GM18511 (cell line): ENCODE measurements around the gene AGFG2.

Experiments used
- ATAC-seq: cut with Tn5 transposase; IDR thresholded peaks from one replicate; pipeline ENCODE4 v1.9.1; 2021; ENCODE audit warnings: mild to moderate bottlenecking, moderate library complexity; ENCODE audit not compliant: unreplicated experiment

The AGFG2 gene

DNA sequence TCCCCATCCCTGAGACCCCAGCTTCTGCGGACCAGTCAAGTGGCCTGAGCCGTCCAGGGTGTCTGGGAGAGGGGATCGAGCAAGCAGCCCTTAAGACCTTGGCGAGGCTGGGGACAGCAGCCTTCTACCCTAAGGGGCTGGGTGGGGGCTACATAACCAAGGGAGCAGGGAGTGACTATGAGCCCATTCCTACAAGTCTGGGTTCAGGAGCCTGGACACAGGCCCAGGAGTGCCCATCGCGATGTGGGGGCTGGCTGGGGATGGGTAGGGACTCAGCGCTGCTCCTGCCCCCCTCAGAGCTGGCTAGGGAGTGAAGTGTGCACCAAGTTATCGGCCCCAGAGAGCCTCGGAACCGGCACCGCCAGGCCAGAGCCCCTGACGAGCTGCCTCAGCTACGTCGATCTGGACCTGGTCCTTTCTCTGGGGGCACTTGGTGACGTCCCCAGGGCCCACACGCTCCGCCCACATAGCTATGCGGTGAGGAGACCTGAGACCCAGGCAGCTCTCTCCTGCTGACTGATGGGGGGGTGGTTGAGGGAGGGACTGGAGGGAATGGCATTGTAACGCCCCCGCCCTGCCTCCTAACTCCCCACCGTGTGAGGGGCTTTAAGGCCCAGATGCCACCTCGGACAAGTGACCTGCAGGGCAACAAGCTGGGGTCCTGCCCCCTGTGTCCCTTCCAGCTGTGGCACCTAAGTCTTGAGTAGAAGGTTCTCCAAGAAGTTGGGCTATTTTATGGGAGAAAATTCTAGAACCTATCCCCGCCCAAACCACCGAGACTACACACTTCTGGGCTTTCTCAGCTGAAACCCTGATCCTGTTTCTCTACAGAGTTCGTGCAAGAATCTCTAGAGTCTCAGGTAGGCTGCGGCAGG is 32.2 kb downstream of the AGFG2 start:
- ATAC-seq: no peak

GRCh38 chr7:100571829-100572116 is 32.8 kb downstream of the AGFG2 start:
- no peak for ATAC-seq

DNA sequence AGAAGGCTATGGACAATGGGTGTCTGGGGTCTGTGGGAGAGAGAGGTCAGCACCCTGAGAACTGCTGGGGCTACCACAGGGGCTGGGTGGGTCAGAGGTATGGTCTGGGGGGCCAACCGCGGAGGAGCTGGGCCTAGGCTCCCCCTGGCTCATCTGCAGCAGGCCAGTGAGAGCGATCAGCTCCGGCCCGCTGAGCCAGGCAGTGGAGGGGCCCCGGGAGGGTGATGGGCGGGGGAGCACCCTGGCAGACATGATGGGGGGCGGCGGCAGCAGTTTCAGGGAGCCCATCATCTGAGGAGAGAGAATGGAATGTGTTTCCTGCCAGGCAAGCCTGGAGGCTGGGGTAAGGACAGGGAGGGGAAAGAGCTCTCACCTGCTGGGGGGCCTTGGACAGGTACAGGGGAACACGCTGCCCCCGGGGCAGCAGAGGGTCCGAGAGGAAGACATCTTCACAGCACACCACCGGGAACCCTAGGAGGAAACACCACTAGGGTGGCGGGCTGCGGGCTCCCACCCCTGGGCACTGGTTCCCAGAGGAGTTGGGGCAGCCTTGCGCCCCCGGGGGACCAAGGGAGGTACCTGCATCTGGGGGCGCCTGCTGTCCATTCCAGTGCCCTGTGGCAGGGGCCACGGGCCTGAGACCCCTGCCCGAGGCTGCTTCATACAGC is 33.4 kb downstream of the AGFG2 start:
- no peak for ATAC-seq

DNA sequence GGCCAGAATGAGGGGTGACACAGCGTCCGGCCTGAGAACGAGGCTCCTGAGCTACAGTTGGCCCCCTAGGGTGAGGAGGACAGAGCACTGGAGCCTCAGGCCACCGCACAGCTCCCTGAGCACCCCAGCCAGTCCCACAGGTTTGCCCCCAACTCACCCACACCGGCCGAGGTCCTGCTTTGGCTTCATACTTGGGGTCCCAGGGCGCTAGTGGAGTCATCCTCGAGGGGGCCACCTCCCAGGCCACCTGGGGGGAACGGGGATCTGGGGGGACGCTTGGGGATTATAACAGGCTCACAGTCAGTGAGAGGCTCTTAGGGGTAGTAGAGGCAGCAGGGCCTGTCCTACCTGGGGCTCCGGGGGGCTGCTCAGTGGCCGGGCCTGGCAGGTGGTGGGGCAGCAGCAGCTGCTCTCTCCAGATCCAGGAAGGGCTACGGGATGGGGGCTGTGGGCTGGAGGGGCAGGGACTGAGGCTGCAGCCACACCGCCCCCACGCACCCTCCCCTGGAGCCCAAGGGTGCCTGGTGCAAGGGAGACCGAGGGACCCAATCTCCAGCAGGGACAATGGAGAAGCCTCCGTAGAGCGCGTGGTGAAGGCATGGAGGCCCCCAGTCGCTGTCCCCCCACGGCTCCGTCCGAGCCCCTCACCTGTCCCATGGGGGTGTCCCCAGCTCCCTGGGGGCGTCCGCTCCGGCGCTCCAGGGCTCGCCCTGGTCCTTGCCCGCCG is 34.1 kb downstream of the AGFG2 start:
- no peak for ATAC-seq

GRCh38 chr7:100573691-100574361 is 34.8 kb downstream of the AGFG2 start, which contains the start of gene SAP25:
Gene SAP25 (minus strand): TSS chr7:100573900. CDS start chr7:100573742, 158 bp downstream.
- no peak for ATAC-seq

DNA sequence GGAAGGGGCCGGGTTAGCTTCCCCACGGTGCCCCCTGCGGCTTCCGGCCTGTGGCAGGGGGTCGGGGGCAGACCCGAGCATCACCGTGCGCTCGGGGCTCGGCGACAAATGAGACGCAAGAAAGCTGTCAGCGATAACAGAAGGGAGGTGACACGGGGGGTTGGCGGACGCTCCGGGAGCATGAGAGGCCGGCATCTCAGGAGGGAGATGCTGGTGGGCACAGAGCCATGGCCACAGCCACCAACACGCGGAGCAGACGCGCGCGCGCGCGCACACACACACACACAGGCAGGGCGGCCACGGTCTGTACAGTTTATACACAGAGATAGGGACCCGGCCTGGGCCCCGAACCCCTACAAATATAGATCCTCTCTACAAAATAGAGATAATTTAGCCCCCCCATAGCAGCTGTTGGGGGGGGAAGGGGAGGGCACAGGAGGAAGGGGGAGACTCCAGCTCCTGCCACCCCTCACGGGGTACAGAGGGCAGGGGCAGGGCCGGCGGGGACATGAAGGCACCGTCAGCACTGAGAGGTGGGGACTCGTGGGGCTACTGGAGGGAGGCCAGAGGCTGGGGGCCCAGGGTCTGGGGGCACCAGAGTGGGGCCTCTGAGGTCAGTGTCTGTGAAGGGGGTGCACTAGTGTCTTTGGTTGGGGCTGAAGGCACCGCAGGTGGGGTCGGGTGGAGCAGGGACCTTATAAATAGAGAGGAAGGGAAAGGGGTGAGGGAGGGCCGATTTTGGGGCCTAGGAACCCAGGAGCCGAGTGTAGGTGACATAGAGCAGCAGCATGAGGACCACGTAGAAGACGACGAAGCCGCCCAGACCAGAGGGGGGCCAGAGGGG is 35.6 kb downstream of the AGFG2 start:
- no peak for ATAC-seq

- no peak for ATAC-seq
These were observed 36.2 kb downstream of the AGFG2 start for GRCh38 chr7:100575206-100575631.

DNA sequence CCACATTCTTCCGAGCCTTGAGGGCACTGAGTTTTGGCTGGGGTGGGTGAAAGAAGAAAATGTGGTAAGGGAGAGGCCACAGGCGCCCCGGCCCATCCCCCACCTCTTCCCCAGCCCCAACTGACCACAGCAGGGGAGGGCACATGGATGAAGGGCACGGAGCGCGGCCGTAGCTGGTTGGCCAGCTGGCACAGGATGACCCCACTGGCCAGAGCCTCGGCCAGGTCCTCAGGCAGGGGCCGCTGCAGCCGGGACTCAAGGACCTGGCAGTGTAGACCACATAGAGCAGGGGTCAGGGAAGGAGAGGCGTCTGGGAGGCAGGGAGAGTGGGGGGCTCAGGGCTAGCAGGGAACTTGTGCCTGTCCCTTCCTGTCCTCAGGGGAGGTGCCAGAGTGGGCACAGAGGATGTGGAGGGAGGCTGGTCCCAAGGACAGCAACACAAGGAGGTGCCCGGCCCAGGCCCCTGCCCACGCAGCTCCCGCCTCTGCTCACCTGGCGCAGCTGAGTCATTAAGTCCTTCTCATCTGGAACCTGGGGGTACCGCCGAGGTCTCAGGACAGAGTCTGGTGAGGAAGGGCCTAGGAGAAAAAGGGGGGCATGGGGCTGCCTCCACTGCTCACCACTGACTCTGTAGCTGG is 36.9 kb downstream of the AGFG2 start:
- no peak for ATAC-seq

GRCh38 chr7:100576384-100576993 is 37.5 kb downstream of the AGFG2 start:
- ATAC-seq: no peak

- ATAC-seq: no peak
These were observed 38.1 kb downstream of the AGFG2 start for GRCh38 chr7:100577103-100577502.

- no peak for ATAC-seq
These were observed 38.5 kb downstream of the AGFG2 start for GRCh38 chr7:100577507-100577906.

- ATAC-seq: no peak
These were observed 39.5 kb downstream of the AGFG2 start for GRCh38 chr7:100578246-100579183.

- ATAC-seq: no peak
These were observed 41.7 kb downstream of the AGFG2 start for GRCh38 chr7:100580466-100581283.

GRCh38 chr7:100582041-100582579 is 43.1 kb downstream of the AGFG2 start:
- ATAC-seq: no peak

DNA sequence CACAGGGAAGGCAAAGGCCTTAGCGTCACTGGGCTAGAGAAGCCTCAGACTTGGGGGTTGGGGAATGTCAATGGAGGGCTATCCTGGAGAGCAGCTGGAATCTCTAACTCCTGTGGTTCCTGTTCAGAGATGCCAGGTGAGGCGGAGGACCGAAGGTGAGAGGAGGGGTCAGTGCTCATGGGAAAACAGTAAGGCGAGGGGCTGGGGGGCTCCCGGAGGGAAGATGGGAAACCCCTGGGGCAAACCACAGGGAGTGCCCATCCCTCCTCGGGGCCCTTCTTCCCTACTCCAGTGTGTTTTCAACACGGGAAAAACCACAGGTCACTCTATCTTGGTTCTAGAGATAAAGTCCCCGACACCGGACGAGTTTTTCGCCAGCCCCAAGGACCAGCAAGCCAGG is 43.6 kb downstream of the AGFG2 start:
- no peak for ATAC-seq

GRCh38 chr7:100583132-100584053 is 44.4 kb downstream of the AGFG2 start:
- ATAC-seq: no peak
